SK-N-SH treated with all-trans-retinoic acid at 6 μM for 48 hours (cell line): Measurements from ENCODE around the gene ANKRD23.

ENCODE experiments used
- ATAC-seq: fragments of 200-7000 bp; cut with Tn5 transposase; 3 replicates; pipeline ENCODE4 v1.9.1; 2020; ENCODE audit warnings: mild to moderate bottlenecking, moderate library complexity
- BACH2 ChIP-seq: fragments of 250-450 bp; sonication (Bioruptor Pico); IDR thresholded peaks from 2 replicates; pipeline ENCODE4 v1.9.0; 2021; ENCODE audit warnings: mild to moderate bottlenecking, borderline replicate concordance
- CREB5 ChIP-seq: fragments of 250-450 bp; sonication (Bioruptor Pico); IDR thresholded peaks from 2 replicates; pipeline ENCODE4 v1.5.1; 2020; ENCODE audit warnings: low read depth, mild to moderate bottlenecking, moderate library complexity
- CSDC2 ChIP-seq: fragments of 250-450 bp; sonication (Bioruptor Pico); IDR thresholded peaks from 2 replicates; pipeline ENCODE4 v1.5.0; 2020; ENCODE audit warnings: mild to moderate bottlenecking, moderate library complexity
- ESRRG ChIP-seq: fragments of 250-450 bp; sonication (Bioruptor Pico); IDR thresholded peaks from 2 replicates; pipeline ENCODE4 v1.6.1; 2021; ENCODE audit warnings: mild to moderate bottlenecking
- GLIS3 ChIP-seq: fragments of 250-450 bp; sonication (Bioruptor Pico); IDR thresholded peaks from 2 replicates; pipeline ENCODE4 v1.5.0; 2020; ENCODE audit warnings: mild to moderate bottlenecking, moderate library complexity
- ISL1 ChIP-seq: fragments of 250-450 bp; sonication (Bioruptor Pico); IDR thresholded peaks from 2 replicates; pipeline ENCODE4 v2.1.2; 2022; ENCODE audit warnings: mild to moderate bottlenecking, moderate library complexity
- PATZ1 ChIP-seq: fragments of 250-450 bp; sonication (Bioruptor Pico); IDR thresholded peaks from 2 replicates; pipeline ENCODE4 v1.8.0; 2020; ENCODE audit warnings: mild to moderate bottlenecking, moderate library complexity, borderline replicate concordance
- PPARA ChIP-seq: fragments of 250-450 bp; sonication (Bioruptor Pico); IDR thresholded peaks from 2 replicates; pipeline ENCODE4 v1.5.0; 2020; ENCODE audit warnings: mild to moderate bottlenecking, borderline replicate concordance
- SNAI2 ChIP-seq: fragments of 250-450 bp; sonication (Bioruptor Pico); IDR thresholded peaks from 2 replicates; pipeline ENCODE4 v1.5.0; 2020; ENCODE audit warnings: mild to moderate bottlenecking, moderate library complexity
- TCF4 ChIP-seq: fragments of 250-450 bp; sonication (Bioruptor Pico); IDR thresholded peaks from 2 replicates; pipeline ENCODE4 v1.8.0; 2021; ENCODE audit warnings: mild to moderate bottlenecking, moderate library complexity, borderline replicate concordance
- TSHZ2 ChIP-seq: fragments of 250-450 bp; sonication (Bioruptor Pico); IDR thresholded peaks from 2 replicates; pipeline ENCODE4 v1.5.0; 2020; ENCODE audit warnings: mild to moderate bottlenecking, moderate library complexity
- ZC3H10 ChIP-seq: fragments of 250-450 bp; sonication (Bioruptor Pico); IDR thresholded peaks from 2 replicates; pipeline ENCODE4 v1.5.1; 2021; ENCODE audit warnings: mild to moderate bottlenecking, moderate library complexity
- ZFP3 ChIP-seq: fragments of 250-450 bp; sonication (Bioruptor Pico); IDR thresholded peaks from 2 replicates; pipeline ENCODE4 v1.5.0; 2020; ENCODE audit warnings: mild to moderate bottlenecking, moderate library complexity
- ZNF565 ChIP-seq: fragments of 450-650 bp; formaldehyde crosslinking; conservative IDR thresholded peaks from 2 replicates; pipeline ENCODE4 v1.5.0; 2020; ENCODE audit warnings: low read depth, mild to moderate bottlenecking, moderate library complexity
- ZNF70 ChIP-seq: fragments of 450-650 bp; formaldehyde crosslinking; IDR thresholded peaks from 2 replicates; pipeline ENCODE4 v1.5.0; 2020; ENCODE audit warnings: mild to moderate bottlenecking, moderate library complexity

The ANKRD23 gene

GRCh38 chr2:96859099-96859649 lies 15.4 kb upstream of the ANKRD23 start:
- TF ChIP-seq TCF4 (CRISPR knock-in tag), result no peak
- TF ChIP-seq CREB5 (CRISPR knock-in tag), result peak; percentile 39; the same call in 1 of the 2 replicates
- TF ChIP-seq, all 23 proteins: peak for 1
- no peak for ATAC-seq

GRCh38 chr2:96857667-96858372 lies 14.0 kb upstream of the ANKRD23 start, which contains the start of gene ANKRD39:
TSS of gene ANKRD39 (minus strand) at chr2:96858016. CDS start at chr2:96857987, 29 bp downstream.
- no peak for TF ChIP-seq SNAI2 (CRISPR knock-in tag)
- TF ChIP-seq ZFP3 (CRISPR knock-in tag), result peak; percentile 73; the same call in 1 of the 2 replicates
- peak; percentile 92 for ATAC-seq

GRCh38 chr2:96856776-96857666 lies 13.2 kb upstream of the ANKRD23 start:
- TF ChIP-seq ESRRG (CRISPR knock-in tag) (no peak), ZC3H10 (no peak), ZNF565 (CRISPR knock-in tag) (no peak), ZNF70 (CRISPR knock-in tag) (no peak), ISL1 (CRISPR knock-in tag) (no peak), TSHZ2 (CRISPR knock-in tag) (no peak), BACH2 (CRISPR knock-in tag) (no peak), ZFP3 (CRISPR knock-in tag) (no peak), CSDC2 (CRISPR knock-in tag) (no peak), TCF4 (CRISPR knock-in tag) (no peak), SNAI2 (CRISPR knock-in tag) (no peak), PPARA (CRISPR knock-in tag) (no peak), PATZ1 (no peak)
- ATAC-seq, result peak; percentile 7

GRCh38 chr2:96853321-96853720 lies 9.5 kb upstream of the ANKRD23 start:
- ATAC-seq, result no peak
- no peak for TF ChIP-seq TSHZ2 (CRISPR knock-in tag)
- TF ChIP-seq PPARA (CRISPR knock-in tag), result no peak
- no peak for TF ChIP-seq TCF4 (CRISPR knock-in tag)
- no peak for TF ChIP-seq ZFP3 (CRISPR knock-in tag)
- TF ChIP-seq GLIS3 (CRISPR knock-in tag), result no peak
